D721Med (cell line): Measurements from ENCODE around the gene IMP3.

ENCODE experiments used
- DNase-seq: peaks from one replicate; pipeline ENCODE4 v3.0.0; 2011; ENCODE audit warnings: low spot score; ENCODE audit not compliant: insufficient read length
- FAIRE-seq: peaks from 2 replicates; lab custom pipeline; 2011; peaks lifted over from hg19 to GRCh38; lab: Jason Lieb, UNC
- CTCF ChIP-seq: IDR thresholded peaks from 2 replicates; pipeline ENCODE4 v1.5.1; 2012; ENCODE audit warnings: mild to moderate bottlenecking, control low read depth; ENCODE audit not compliant: insufficient read depth; ENCODE audit errors: missing control alignments

IMP3 gene

GRCh38 chr15:75649045-75649761, 9.2 kb upstream of the IMP3 start:
- FAIRE-seq (no peak), DNase-seq (no peak)
- no peak for TF ChIP-seq CTCF

- DNase-seq: no peak
- FAIRE-seq: no peak
- TF ChIP-seq CTCF: no peak
Observed at GRCh38 chr15:75648156-75649000, 8.4 kb upstream of the IMP3 start.

- TF ChIP-seq CTCF: peak; percentile 17
- DNase-seq: peak; percentile 65
- FAIRE-seq: no peak
Observed at GRCh38 chr15:75647370-75648155, 7.5 kb upstream of the IMP3 start, which contains the start of gene SNX33. Gene SNX33, plus strand, starts transcription at chr15:75647912. Its CDS starts 1,191 bp downstream, at chr15:75649103.

- TF ChIP-seq CTCF: no peak
- no peak for FAIRE-seq
- DNase-seq: no peak
Observed at GRCh38 chr15:75646944-75647364, 6.9 kb upstream of the IMP3 start.

- TF ChIP-seq CTCF: no peak
- DNase-seq: no peak
- no peak for FAIRE-seq
Observed at GRCh38 chr15:75646112-75646943, 6.3 kb upstream of the IMP3 start.

- TF ChIP-seq CTCF: no peak
- FAIRE-seq: no peak
- no peak for DNase-seq
Observed at GRCh38 chr15:75644376-75644775, 4.4 kb upstream of the IMP3 start.
